ENCODE results near the gene CTSZ. TPM values are rescaled to one million over a fixed set of nuclear protein-coding genes. Genes with fewer than 3 reads are reported as not detected.

CTSZ gene
- total RNA-seq, 1 experiment from 2014 or later = 420 TPM

DNA sequence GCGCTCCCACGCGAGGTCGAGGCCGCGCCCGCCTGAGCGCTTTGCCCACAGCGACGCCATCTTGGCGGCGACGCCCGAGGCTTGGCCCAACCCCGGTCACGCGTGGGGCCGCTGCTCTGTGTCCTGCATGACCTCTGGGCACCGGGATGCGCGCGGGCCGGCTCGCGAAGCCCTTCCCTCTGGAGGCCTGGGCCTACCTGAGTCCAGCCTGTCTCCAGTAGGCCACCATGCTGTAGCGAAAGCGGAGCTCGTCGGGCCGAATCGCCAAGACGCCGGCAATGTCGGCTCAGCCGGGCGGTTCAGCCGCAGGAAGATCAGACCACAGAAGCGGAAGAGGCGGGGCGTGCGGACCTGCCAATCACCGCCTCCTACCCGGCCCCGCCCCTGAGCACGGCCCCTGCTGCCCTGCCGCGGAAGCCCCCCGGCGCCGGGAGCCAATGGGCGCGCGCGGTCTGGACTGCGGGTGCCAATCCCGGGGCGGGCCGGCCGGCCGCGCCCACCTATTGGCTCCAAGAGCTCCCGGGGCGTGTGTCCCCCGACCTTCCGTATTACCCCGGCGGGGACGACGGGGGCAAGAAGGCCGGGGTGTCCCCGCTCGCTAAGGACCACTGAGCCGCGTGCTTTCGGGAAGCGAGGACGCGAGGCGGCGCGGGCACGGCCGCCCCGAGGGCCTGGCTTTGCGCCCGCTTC is 25.1 kb upstream of the CTSZ start, which contains the start of gene ATP5F1E:
Gene ATP5F1E, minus strand, starts transcription at position 313 of the 690 bp plus-strand sequence. Its CDS starts 84 bp downstream, at position 229.
- peak; percentile 99 for DNase-seq (ENCODE audit: low spot score)

DNA sequence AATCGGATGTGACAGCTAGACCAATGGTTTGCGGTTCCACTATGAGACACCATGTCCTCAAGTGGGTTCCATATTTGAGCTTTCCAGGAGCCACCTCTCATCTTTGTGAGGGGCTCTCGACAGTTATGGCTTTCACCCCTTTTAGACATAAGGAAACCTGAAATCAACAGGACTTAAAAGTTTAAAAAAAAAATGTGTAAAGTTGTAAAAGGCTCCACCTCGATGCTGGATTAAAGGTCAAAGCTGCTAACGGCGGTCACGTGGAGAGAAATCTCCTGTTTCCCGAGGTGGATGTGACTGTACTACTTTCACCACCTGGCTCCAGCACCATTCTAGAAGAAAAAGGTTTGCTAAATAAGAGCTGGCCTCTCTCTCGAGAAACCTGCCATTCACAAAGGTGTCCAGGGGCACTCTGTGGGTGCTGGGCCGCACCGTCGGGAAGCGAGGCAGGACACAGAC is 24.5 kb upstream of the CTSZ start:
- DNase-seq (ENCODE audit: low spot score) = peak; percentile 51

DNA sequence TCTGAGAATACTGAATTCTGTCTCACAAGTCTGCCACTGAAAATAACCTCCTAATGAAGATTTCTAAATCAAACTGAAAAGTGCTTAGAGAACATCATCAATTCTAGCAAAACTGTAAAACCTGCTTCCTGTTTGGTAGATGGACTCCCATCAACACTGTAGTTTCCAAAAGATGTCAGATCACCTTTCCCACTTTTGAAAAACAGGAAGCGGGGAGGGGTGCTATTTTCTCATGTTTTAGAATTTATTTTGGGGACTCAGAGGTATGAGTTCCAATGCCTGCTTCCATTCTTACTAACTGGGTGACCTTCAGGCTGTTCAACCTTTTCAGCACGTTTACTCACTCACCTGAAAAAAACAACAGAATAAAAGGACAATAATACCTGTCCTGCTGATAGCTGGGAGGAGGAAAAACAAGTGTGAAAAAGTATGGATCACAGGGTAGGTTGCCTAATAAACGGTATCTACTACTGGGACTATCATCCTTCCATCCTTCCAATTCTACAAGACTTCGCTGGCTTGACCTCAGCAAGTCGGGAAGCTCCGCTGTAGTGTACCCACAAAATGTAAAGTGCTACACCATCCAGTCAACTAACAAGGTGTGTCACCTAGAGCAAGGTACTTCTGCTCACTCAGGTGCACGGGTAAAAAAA is 24.0 kb upstream of the CTSZ start:
- no peak for DNase-seq (ENCODE audit: low spot score)

DNA sequence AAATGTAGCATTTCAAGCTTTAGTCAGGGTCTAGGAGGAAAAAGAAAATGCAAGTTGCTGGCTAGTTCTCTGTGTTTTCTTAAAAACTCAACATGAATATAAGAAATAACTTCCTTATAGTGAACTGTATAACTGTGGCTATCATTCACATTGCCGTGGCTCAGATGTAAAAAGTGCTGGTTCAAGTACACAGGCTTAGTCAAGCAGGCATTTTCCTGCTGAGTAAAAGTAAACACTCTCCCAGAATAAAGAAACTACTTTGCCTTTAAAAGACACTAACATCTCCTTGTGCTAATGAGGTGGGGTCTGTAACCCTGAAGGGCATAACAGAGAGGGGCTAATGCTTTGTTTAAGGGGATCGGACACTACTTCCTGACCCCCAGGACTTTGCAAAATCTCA is 21.8 kb upstream of the CTSZ start:
- no peak for DNase-seq (ENCODE audit: low spot score)

DNA sequence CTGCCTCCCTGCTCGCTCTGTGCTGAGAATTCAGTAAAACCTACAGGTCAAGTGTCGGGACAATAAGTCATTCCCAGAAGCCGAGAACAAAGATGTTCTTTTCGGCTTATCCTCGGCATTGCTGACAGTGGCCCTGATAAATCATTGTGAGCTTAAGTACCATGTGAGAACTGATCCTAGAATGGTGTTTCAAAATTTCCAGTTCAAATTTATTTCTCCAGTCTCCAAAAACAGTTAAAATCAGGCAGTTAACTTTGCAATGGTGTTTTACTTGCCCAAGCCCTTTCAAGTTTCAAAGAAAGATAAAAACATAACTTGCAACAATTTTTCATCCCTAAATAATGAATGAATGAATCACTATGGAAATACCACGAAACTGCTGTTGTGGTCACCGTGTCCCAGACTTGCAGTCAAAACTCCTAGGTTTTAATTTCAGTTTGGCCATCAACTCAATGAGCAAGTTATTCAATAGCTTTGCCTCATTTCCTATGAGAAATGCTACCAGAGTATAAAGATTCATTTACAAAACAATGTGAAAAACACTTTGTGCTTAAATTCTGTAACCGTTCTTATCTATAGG is 20.8 kb upstream of the CTSZ start:
- DNase-seq (ENCODE audit: low spot score) = no peak

DNA sequence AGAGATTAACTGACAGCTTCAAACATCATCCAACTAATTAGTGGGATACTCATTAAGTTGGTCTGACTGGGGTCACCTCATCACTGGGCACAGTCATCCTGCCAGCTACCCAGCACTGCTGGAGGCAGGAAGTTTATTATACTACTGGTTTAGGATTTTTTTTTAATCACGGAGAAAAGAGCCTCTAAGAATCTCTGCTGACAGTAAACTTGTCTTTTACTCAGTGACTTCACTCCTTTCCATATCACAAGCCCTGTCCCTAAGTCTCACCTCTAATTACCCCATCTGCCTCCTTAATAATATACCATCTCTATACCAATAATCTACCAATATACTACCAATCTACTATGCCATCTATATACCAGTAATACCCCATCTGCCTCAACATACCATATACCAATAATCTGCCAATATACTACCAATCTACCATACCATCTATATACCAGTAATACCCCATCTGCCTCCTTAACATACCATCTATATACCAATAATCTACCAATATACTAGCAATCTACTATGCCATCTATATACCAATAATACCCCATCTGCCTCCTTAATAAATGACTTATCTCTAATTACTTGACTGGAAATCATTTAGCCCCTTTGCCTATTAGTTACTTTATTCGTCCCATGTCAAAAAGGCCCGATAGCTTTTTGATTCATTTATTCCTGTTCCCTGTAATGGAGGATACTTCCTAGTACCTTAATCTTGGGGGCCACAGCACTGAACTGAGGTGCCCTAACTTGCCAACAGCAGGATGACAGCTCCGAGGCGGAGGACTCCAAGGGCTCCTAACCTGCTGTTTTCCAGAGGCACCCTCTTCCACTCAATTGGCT is 20.1 kb upstream of the CTSZ start:
- no peak for DNase-seq (ENCODE audit: low spot score)

DNA sequence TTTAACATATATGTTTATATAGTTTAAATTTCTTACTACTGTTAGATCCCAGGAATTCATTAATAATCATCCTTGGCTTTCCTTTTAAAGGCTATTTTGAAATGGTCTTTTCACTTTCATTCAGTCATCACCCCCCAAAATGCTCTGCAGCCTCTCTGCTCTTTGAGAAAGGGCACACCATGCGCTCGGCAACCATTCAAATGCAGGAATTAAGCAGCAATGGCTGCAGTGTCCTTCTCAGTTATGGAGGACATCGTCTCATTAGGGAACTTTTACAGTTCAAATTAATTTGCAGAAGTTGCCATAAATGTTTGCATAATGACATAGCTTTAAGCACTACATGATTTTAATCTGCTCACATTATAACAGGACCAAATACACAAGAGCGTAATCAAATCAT is 18.5 kb upstream of the CTSZ start:
- no peak for DNase-seq (ENCODE audit: low spot score)

DNA sequence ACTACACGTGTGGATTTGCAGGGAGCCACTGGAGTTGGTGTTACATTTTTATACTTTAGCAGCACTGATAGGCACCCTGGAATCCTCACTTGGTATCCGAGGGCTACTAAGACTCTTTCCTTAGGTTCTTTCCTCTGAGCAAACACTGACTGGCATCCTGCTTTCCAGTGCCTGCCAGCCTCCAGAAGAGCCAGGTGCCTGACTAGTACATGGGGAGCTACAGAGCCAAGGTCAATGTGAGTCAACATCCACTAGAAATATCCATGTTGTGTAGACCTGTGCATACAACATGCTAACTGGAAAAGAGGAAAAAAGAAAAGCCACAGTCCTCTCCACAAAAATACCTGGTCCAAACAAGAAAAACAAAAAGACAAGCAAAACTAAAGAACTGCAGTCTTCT is 18.0 kb upstream of the CTSZ start:
- DNase-seq (ENCODE audit: low spot score) = no peak

DNA sequence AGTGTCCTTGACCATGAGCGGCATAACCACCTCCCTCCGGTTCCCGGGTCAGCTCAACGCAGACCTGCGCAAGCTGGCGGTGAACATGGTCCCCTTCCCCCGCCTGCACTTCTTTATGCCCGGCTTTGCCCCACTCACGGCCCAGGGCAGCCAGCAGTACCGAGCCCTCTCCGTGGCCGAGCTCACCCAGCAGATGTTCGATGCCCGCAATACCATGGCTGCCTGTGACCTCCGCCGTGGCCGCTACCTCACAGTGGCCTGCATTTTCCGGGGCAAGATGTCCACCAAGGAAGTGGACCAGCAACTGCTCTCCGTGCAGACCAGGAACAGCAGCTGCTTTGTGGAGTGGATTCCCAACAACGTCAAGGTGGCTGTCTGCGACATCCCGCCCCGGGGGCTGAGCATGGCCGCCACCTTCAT is 17.1 kb upstream of the CTSZ start:
- DNase-seq (ENCODE audit: low spot score) = no peak

DNA sequence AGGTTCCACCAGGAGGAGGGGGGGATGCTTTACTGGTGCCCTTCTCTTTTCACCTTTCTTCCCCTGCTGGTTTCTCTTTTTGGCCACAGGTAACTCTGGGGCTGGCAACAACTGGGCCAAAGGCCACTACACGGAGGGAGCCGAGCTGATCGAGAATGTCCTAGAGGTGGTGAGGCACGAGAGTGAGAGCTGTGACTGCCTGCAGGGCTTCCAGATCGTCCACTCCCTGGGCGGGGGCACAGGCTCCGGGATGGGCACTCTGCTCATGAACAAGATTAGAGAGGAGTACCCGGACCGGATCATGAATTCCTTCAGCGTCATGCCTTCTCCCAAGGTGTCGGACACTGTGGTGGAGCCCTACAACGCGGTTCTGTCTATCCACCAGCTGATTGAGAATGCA is 16.6 kb upstream of the CTSZ start:
- DNase-seq (ENCODE audit: low spot score) = no peak

DNA sequence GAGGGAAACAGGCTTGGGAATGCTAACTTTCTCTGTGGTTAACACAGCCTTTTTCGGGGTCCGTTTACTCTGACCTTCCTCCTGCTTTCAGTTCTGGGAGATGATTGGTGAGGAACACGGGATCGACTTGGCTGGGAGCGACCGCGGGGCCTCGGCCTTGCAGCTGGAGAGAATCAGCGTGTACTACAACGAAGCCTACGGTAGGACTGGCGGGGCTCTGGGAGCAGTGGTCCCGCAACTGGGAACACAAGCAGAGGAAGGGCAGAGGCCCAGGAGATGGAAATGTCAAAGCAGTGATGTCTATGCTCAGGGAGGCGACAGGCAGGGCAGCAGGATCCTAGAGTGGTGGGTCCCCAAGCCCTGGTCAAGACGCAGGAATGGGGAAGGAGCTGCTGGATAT is 15.7 kb upstream of the CTSZ start:
- DNase-seq (ENCODE audit: low spot score) = no peak

DNA sequence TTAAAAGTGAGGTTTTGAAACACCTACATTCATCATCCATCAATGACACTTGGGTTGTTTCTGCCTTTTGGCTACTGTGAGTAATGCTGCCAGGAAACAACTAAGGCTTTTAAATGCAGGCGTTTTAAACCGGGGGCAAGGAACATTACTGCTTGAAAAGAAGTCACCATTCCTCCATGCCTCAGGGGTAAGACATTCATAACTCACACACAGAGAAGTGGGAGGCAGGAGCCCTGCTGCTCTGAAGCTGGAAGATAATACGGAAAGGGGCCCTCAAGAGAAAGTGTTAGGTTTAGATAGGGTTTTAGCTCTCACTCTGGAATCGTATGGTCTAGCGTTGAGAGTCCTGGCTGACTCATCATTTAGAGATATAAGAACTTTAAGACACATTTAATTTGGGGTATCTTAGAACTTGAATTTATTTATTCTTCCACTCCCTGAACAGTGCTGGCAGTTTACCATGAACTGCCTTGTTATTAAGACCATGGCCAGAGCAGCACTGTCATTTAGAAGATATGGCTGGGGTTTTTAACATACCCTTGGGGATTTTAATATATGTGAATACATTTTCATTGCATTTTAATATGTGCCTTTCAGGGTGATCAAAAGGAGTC is 14.0 kb upstream of the CTSZ start:
- no peak for DNase-seq (ENCODE audit: low spot score)

DNA sequence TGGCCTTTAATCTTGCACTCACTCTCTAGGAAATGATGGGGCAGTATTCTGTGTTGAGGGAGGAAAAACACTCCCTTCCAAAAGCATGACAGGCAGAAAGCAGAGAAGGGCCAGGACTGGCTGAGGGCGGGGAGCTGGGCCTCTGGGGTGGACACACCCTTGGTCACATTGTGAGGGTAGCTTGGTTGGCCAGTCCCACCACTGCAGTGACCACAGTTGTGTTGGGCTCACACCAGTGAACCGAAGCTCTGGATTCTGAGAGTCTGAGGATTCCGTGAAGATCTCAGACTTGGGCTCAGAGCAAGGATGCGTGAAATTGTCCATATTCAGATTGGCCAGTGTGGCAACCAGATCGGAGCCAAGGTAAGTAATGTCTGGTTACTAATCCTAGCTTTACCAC is 12.2 kb upstream of the CTSZ start, which contains the start of gene TUBB1:
Gene TUBB1, plus strand, starts transcription at position 213 of the 400 bp plus-strand sequence. Its CDS starts 94 bp downstream, at position 307.
- no peak for DNase-seq (ENCODE audit: low spot score)

DNA sequence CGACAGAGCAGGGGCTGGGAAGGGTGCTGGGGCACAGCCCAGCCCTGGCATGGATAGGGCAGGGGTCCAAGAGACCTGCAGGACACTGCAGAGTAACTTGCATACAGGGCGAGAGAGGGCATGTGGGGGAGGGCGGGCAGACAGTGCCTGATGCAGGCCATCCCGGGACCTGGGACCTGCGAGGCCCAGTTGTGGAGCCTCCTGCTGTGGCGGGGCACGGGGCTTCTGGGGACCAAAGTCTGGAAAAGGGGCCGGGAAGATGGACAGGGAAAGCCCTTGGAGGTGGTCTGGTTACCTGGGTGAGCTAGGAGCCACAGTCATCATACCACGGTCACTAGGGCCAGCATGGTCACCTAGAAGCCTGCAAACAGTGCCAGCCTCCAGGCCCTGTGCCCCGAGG is 11.8 kb upstream of the CTSZ start:
- no peak for DNase-seq (ENCODE audit: low spot score)

DNA sequence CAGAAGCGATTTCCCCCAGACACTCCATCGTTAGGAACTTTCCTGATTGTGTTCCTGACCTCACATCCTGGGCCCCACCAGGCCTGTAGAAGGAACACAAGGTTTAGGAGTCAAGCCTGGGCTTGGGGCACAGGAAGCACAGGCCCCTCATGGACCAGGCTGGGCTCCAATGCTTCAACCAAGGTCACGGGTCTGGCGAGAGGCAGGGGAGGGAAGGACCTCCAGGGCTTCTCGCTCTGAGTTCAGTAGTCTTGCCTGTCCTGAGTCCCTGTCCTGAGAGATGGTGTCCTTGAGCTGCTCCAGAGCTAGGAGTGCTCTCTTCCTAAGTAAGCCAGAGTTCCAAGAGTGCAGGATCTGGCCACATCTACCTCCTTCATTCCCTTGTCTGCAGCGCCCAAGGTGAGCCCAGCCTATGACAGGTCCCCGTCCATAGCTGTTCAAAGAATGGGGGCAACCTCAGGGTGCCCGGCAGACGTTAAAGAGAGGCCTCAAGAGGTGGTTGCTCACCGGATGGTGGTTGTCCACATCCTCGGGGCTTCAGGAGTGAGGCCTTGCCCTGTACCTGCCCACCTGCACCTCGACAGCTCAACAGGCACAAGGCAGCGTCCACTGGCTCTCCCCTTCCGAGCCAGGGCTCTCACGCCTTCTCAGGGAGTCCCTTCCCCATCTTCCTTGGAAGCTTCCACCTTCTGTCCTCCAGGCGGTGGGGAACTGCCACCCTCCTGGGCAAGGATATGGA is 10.6 kb upstream of the CTSZ start:
- no peak for DNase-seq (ENCODE audit: low spot score)

DNA sequence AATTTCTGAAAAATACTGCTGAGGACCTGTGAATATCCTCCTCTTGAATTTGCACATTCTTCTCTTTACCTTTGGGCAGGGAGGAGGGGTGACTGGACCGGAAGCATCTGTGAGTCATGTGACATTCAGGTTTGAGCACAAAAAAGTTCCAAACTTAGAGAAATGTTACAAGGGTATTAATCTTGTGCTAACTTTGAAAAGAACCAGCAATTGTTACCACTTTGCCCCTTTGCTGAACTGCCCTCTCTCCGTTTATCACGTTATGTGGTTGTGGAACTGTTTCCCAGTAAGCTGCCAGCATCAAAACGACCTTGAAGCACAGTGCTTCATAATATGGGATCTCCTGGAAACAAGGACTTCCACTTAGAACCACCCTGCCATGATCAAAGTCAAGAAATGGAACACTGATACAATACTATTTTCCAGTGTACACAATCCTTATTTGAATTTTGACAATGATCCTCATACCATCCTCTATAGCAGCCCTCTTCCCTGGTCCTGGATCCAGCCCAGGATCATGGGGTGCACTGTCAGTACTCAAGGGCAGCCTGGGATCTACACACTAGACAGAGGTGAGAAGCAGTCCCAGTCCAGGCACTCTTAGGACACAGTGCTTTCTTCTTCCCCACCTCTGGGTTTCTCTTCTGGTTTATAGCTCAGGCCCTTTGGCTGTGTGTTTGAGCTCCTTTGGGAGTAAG is 9.9 kb upstream of the CTSZ start:
- DNase-seq (ENCODE audit: low spot score) = no peak

DNA sequence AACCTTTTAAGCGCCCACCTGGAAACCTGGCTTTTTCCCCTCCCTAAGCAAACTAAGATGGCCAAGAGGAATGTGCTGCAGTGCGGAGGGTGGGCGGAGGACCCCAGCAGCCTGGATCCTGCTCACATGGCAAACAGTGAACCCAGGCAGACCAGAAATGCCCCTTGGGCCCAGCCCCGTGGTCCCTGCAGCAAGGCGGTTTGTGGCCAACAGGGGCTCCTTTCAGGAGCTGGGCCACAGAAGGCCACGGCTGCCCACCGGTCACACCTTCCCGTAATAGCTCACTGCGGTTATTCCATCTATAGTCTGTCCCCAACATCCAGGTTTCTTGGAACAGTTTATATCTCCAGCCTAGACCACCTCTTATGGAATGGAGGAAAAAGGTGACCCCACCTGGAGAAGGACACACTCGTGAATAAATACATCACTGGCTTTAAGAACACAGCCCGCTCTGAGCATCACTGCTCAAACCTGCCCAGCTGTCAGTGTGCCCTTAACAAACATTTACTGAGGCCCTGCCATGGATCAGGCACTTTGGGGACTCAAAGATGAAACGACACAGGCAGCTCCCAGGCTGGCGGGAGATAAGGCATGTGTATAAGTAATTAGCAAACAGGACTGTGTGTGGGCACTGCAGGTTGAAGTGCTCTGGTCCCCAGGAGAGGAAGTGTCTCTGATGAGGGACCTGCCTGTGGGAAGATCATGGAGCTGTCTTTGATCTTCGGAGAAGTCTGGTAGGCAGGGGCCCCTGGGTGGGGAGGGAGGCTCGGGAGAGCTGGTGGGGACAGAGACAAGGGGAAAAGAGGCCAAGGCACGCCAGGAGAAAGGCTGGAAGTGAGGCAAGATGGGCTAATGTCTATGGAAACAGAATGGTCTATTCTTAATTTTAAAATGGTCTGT is 9.0 kb upstream of the CTSZ start:
- no peak for DNase-seq (ENCODE audit: low spot score)

DNA sequence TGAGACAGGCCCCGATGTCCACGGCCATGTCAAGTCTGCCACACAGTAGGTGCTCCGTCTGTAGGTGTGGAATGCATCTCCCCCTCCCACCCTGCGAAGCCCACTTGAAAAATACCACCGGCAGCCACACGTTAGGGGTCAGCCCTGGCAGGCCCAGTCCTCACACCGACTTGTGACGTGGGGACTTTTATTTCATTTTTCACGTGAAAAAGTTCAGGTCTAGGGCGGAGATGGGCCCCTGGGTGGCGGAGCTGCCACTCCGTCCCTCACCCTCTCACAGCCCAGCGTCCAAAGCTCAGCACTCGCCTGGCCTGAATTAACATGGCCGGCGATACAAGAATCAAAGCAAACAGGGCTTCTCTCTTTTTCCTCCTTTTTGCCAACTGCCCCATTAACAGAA is 8.4 kb upstream of the CTSZ start:
- no peak for DNase-seq (ENCODE audit: low spot score)

Data from HT-29 (cell line).